Upper lobe of left lung (tissue), 4 donors: Measurements from ENCODE around the gene TANGO2.

Source experiments
- EP300 ChIP-seq, 4 donors: sonication (generic); formaldehyde crosslinking; IDR thresholded peaks; one replicate each; pipeline ENCODE4 v1.5.1; 2017; ENCODE audit warnings: antibody characterized with exemption in 4 of 4, control low read depth in 2 of 4
- TF ChIP-seq, protein P1 (sequence below), 6 experiments: fragments of 450-650 bp in 4 of 6; fragments of 200-600 bp in 2 of 6; sonication (generic) in 2 of 6; IDR thresholded peaks; one replicate each; pipeline ENCODE4 v1.5.1; 2016 to 2019; ENCODE audit warnings: antibody characterized with exemption in 6 of 6

DNA sequence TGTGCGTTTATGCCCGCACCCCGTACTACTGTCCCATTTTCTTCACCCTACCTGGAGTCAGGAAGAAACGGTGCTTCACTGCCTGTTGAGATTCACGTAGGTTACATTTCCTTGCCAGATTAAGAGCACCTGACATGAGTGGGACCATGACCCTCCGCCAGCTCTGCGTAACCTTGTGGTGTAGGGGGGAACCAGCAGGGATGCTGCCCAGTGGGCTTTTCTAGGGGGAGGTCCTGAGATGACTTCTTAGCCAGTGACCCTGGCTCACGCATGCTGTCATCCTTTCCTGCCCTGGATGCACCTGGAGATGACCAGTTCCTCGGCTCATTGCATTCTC is 3.3 kb upstream of the TANGO2 start:
- TF ChIP-seq, protein P1, sequence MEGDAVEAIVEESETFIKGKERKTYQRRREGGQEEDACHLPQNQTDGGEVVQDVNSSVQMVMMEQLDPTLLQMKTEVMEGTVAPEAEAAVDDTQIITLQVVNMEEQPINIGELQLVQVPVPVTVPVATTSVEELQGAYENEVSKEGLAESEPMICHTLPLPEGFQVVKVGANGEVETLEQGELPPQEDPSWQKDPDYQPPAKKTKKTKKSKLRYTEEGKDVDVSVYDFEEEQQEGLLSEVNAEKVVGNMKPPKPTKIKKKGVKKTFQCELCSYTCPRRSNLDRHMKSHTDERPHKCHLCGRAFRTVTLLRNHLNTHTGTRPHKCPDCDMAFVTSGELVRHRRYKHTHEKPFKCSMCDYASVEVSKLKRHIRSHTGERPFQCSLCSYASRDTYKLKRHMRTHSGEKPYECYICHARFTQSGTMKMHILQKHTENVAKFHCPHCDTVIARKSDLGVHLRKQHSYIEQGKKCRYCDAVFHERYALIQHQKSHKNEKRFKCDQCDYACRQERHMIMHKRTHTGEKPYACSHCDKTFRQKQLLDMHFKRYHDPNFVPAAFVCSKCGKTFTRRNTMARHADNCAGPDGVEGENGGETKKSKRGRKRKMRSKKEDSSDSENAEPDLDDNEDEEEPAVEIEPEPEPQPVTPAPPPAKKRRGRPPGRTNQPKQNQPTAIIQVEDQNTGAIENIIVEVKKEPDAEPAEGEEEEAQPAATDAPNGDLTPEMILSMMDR (IDR thresholded peaks at IDR 0.05) = no peak
- no peak for TF ChIP-seq EP300 (IDR thresholded peaks at IDR 0.05)
